Measurements from ENCODE around the gene RNF187.

DNA sequence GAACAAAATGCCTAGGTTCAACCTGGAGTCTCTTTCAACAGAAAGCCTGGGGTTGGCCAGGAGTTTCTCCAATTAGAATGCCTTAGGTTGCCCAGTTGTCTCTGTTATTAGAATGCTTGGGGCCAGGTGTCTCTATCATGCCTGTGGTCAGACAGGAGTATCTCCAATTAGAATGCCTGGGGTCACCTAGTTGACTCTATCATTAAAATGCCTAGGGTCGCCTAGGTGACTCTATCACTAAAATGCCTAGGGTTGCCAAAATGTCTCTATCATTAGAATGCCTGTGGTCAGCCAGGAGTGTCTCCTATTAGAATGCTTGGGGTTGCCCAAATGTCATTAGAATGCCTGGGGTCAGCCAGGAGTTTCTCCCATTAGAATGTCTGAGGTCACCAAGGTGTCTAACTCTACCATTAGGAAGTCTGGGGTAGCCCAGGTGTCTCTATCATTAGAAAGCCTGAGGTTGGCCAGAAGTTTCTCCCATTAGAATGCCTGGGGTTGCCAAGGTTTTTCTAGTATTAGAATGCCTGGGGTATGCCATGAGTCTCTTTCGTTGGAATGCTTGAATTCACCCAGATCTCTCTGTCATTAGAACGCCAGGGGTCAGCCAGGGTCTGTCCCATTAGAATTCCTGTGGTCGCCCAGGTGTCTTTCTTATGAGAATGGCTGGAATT is 57.9 kb downstream of the RNF187 start:
- TF ChIP-seq, protein P1, sequence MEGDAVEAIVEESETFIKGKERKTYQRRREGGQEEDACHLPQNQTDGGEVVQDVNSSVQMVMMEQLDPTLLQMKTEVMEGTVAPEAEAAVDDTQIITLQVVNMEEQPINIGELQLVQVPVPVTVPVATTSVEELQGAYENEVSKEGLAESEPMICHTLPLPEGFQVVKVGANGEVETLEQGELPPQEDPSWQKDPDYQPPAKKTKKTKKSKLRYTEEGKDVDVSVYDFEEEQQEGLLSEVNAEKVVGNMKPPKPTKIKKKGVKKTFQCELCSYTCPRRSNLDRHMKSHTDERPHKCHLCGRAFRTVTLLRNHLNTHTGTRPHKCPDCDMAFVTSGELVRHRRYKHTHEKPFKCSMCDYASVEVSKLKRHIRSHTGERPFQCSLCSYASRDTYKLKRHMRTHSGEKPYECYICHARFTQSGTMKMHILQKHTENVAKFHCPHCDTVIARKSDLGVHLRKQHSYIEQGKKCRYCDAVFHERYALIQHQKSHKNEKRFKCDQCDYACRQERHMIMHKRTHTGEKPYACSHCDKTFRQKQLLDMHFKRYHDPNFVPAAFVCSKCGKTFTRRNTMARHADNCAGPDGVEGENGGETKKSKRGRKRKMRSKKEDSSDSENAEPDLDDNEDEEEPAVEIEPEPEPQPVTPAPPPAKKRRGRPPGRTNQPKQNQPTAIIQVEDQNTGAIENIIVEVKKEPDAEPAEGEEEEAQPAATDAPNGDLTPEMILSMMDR (IDR thresholded peaks at IDR 0.05): no peak
- no peak for TF ChIP-seq POLR2A (IDR thresholded peaks at IDR 0.05)

All from lower leg skin (tissue), 3 donors.